Cardiac fibroblast (primary cell): ENCODE data around the gene ANO5.

Source experiments
- DNase-seq, 2 donors: peaks; one replicate each; pipeline versions ENCODE4 v3.0.0 to v3.0.0-alpha.2; 2010; ENCODE audit warnings: low read depth in 2 of 2
- H3K4me3 ChIP-seq, 2 donors: replicated peaks in 1 of 2; 1 replicate in 1 of 2; 2 replicates in 1 of 2; pipeline ENCODE4 v1.5.1; 2011; ENCODE audit warnings: low read depth in 2 of 2, low read length in 2 of 2, mild to moderate bottlenecking in 2 of 2, moderate library complexity in 1 of 2
- TF ChIP-seq, protein P1 (sequence below): IDR thresholded peaks from one replicate; pipeline ENCODE4 v1.5.1; 2011; ENCODE audit warnings: low read depth, mild to moderate bottlenecking, low read length, inconsistent platforms

Gene ANO5

GRCh38 chr11:22221143-22221542 lies 28.3 kb downstream of the ANO5 start:
- DNase-seq: no peak
- H3K4me3 ChIP-seq: no peak overlapping the region
- TF ChIP-seq, protein P1, sequence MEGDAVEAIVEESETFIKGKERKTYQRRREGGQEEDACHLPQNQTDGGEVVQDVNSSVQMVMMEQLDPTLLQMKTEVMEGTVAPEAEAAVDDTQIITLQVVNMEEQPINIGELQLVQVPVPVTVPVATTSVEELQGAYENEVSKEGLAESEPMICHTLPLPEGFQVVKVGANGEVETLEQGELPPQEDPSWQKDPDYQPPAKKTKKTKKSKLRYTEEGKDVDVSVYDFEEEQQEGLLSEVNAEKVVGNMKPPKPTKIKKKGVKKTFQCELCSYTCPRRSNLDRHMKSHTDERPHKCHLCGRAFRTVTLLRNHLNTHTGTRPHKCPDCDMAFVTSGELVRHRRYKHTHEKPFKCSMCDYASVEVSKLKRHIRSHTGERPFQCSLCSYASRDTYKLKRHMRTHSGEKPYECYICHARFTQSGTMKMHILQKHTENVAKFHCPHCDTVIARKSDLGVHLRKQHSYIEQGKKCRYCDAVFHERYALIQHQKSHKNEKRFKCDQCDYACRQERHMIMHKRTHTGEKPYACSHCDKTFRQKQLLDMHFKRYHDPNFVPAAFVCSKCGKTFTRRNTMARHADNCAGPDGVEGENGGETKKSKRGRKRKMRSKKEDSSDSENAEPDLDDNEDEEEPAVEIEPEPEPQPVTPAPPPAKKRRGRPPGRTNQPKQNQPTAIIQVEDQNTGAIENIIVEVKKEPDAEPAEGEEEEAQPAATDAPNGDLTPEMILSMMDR: no peak

DNA sequence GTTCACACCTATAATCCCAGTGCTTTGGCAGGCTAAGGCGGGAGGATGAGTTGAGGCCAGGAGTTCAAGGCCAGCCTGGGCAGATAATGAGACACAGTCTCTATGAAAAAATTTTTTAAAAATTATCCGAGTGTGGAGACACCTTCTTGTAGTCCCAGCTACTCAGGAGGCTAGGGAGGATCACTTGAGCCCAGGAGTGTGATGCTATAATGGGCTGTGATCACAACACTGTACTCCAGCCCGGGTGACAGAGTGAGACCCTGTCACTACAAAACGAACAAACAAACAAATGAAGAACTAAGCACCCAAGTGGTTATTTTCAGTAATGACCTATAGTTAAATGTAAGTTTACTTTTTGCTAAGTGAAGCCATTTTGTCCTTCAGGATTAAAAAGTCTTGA lies 32.3 kb downstream of the ANO5 start:
- no peak overlapping the region for H3K4me3 ChIP-seq
- TF ChIP-seq, protein P1: no peak
- no peak for DNase-seq

- TF ChIP-seq, protein P1: no peak
- no peak for DNase-seq
- no peak overlapping the region for H3K4me3 ChIP-seq
These were observed 41.9 kb downstream of the ANO5 start for GRCh38 chr11:22234743-22235142.

DNA sequence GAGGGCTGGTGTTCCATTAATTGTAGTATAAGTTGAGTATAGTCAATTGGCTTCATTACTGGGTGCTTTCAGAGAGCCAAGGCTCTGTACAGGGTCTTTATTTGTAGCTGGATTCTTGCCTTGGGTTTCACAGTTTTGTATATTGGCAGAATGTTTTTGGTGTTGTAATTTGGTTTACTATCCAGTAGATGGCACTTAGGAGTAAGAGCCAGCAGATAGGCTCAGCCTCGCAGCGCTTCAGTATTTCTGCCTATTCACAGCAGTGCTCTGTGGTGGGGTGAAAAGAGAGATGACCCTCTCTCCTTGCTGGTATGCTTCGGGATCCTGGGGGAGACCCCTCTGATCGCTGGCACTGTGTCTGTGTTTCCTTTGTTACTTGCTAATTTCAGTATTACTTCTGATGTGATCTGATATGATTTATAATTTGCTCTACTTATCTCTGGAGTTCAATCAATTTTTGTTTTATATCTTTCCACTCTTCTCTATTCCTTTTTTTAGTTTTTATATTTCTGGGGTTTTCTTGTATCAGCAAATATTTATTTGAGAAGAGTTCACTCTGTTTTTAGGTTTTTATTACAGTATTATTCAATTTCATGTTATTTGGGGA lies 52.2 kb downstream of the ANO5 start:
- no peak overlapping the region for H3K4me3 ChIP-seq
- peak; percentile 54 to 60 for DNase-seq
- TF ChIP-seq, protein P1: peak; percentile 74

- TF ChIP-seq, protein P1: no peak
- no peak for DNase-seq
These were observed 54.1 kb downstream of the ANO5 start for GRCh38 chr11:22246992-22247391.

GRCh38 chr11:22249871-22250270 lies 57.0 kb downstream of the ANO5 start:
- no peak for DNase-seq
- no peak overlapping the region for H3K4me3 ChIP-seq
- TF ChIP-seq, protein P1: no peak

More at GRCh38 chr11:22246992-22247391, 54.1 kb downstream of the ANO5 start:
- no peak overlapping the region for H3K4me3 ChIP-seq

DNA sequence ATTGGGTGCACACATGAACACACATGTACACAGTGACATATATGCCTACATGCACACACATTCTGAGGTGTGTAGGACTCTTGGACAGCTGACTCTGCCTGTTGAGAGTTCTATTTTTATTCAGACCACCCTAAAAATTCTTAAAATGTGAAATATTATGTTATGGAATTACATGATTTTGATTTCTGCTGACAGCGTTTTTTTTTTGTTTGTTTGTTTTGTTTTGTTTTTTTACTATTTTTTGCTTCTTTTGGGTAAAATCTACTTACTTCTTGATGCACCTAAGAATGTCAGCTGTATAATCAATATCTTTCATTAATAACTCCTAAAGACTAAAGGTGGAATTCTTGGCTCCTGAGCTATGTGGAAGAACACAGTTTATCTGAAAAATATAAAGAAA lies 64.0 kb downstream of the ANO5 start:
- TF ChIP-seq, protein P1: no peak
- H3K4me3 ChIP-seq: no peak overlapping the region
- DNase-seq: no peak
